ENCODE data around the gene BCL2L14.

- peak; percentile 56 for TF ChIP-seq RAD21 (IDR thresholded peaks at IDR 0.05; ENCODE audit: low read length)
- peak; percentile 46 for TF ChIP-seq CTCF (conservative IDR thresholded peaks at IDR 0.05; ENCODE audit: low read depth, low read length)
- TF ChIP-seq ELK1 (IDR thresholded peaks at IDR 0.05; ENCODE audit: borderline replicate concordance, low read depth, low read length): no peak
- no peak for TF ChIP-seq POLR2A (IDR thresholded peaks at IDR 0.05; ENCODE audit: low read depth, low read length)
- no peak for TF ChIP-seq RFX5 (IDR thresholded peaks at IDR 0.05; ENCODE audit: low read depth, low read length)
- no peak for TF ChIP-seq MXI1 (IDR thresholded peaks at IDR 0.05; ENCODE audit: borderline replicate concordance, low read depth, low read length)
- TF ChIP-seq CHD1 (IDR thresholded peaks at IDR 0.05; ENCODE audit: low read depth, low read length): no peak
- TF ChIP-seq SMC3 (IDR thresholded peaks at IDR 0.05; ENCODE audit: low read depth, low read length): peak; percentile 35
- TF ChIP-seq MAZ (IDR thresholded peaks at IDR 0.05; ENCODE audit: borderline replicate concordance, low read depth, low read length): no peak
- TF ChIP-seq FOS (IDR thresholded peaks at IDR 0.05; ENCODE audit: low read depth, low read length): no peak
- TF ChIP-seq RCOR1 (IDR thresholded peaks at IDR 0.05; ENCODE audit: insufficient replicate concordance, low read length): no peak
- no peak for TF ChIP-seq NFE2L2 (IDR thresholded peaks at IDR 0.05; ENCODE audit: low read depth, low read length)
These were observed 11.2 kb downstream of the BCL2L14 start for GRCh38 chr12:12081836-12082497.
